Measurements from ENCODE around the gene CHCHD3.

Gene CHCHD3

DNA sequence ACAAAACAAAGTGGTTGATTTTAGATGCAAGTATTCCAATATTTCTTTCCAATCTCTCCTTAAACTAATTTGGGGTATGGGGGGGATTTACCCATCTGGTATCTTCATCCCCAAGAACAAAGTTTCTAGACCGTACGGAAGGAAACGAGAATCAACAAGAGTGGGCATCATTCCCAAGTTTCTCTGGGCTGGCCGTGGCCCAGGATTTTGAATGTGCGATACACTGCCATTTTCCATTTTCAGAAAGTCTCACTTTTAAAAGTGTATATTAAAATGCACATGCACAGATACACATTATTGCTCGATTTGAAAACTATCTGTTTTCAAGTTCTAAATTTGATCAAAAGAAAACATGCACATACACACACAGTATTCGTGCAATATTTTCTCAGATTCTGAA is 234.5 kb downstream of the CHCHD3 start:
- ChIA-PET CTCF (interaction anchor here (1.6 to 2.4 kb wide), 2 partner anchors 14 to 18 kb away, joined by 4 to 5 read pairs; no protein-coding TSS in a partner anchor), POLR2A (no interaction called here)
- no peak for DNase-seq (ENCODE audit: extremely low spot score)
- TF ChIP-seq CTCF (IDR thresholded peaks at IDR 0.05; ENCODE audit: control extremely low read depth, extremely low read depth, low read depth, missing control alignments): no peak

DNA sequence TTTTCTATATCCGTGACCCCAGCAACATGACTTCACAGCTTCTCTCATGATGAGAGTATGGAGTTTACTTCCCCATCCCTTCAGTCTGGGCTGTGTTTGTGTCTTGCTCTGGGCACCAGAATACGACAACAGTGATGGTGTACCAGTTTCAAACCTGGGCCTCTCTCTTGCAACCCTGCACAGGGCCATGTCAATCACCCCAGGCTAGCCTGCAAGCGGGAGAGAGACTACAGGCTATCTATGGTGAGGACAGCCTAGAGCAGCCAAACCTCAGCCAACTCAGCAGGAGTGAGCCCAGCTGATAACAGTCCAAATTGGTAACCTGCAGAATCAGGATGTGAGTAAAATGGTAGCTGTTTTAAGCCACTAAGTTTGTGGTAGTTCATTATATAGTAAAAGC is 235.8 kb downstream of the CHCHD3 start:
- no peak for TF ChIP-seq CTCF (IDR thresholded peaks at IDR 0.05; ENCODE audit: control extremely low read depth, extremely low read depth, low read depth, missing control alignments)
- ChIA-PET CTCF (interaction anchor here (1.0 to 2.4 kb wide), 4 partner anchors 8 to 29 kb away, joined by 3 to 5 read pairs (median 4); no protein-coding TSS in a partner anchor), POLR2A (no interaction called here)

GRCh38 chr7:132842478-132842877 is 239.4 kb downstream of the CHCHD3 start:
- TF ChIP-seq CTCF (IDR thresholded peaks at IDR 0.05; ENCODE audit: control extremely low read depth, extremely low read depth, low read depth, missing control alignments): no peak
- CTCF ChIA-PET: no interaction called here
- DNase-seq (ENCODE audit: extremely low spot score): no peak
- POLR2A ChIA-PET: no interaction called here

More for the DNA sequence above, 235.8 kb downstream of the CHCHD3 start:
- DNase-seq (ENCODE audit: extremely low spot score): no peak

DNA sequence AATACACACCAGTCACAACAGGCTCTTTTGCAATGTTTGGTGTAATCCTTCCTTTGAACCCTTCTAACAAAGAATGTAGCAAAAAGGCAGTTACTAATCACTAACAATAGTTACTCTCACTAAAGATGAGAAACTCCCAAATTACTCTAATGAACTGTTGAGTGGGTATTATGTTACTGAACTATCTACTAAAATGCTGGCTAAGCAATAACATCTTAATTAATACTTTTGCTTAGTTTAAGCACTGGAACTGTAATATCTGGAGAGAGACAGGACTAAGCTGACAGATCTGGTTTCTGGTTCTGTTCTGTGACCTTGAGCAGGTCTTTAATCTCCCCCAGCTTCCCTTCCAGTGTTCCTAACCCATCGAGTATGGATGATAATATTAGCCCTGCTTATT is 241.7 kb downstream of the CHCHD3 start:
- DNase-seq (ENCODE audit: extremely low spot score): no peak
- ChIA-PET POLR2A (no interaction called here), CTCF (no interaction called here)
- no peak for TF ChIP-seq CTCF (IDR thresholded peaks at IDR 0.05; ENCODE audit: control extremely low read depth, extremely low read depth, low read depth, missing control alignments)

GRCh38 chr7:132838313-132838712 is 243.6 kb downstream of the CHCHD3 start:
- ChIA-PET CTCF (no interaction called here), POLR2A (no interaction called here)
- DNase-seq (ENCODE audit: extremely low spot score): no peak
- no peak for TF ChIP-seq CTCF (IDR thresholded peaks at IDR 0.05; ENCODE audit: control extremely low read depth, extremely low read depth, low read depth, missing control alignments)

- ChIA-PET CTCF (interaction anchor here (1.2 kb wide), 1 partner anchor 39 kb away, joined by 3 read pairs; no protein-coding TSS in a partner anchor), POLR2A (no interaction called here)
- no peak for DNase-seq (ENCODE audit: extremely low spot score)
- TF ChIP-seq CTCF (IDR thresholded peaks at IDR 0.05; ENCODE audit: control extremely low read depth, extremely low read depth, low read depth, missing control alignments): no peak
Observed at GRCh38 chr7:132837529-132837928, 244.4 kb downstream of the CHCHD3 start.

DNA sequence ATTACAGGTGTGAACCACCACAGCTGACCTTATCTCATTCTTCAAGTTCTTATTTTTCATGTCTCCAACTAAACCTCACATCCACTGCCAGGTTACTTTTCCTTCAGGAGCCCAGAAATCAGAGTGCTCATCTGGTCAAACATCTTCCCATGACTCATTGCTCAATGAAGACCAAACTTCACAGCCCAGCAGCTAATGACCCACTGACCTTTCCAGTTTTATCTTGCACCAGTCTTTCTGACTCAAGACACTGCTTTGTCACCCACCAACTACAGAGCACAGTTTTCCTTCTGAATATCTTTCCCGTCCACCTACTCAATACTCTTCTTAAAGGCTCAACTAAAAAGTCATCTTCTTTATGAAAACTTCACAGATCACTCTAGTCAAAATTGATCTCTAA is 245.1 kb downstream of the CHCHD3 start:
- ChIA-PET POLR2A (no interaction called here), CTCF (interaction anchor here (1.2 kb wide), 2 partner anchors 23 to 40 kb away, joined by 3 read pairs; no protein-coding TSS in a partner anchor)
- DNase-seq (ENCODE audit: extremely low spot score): no peak
- no peak for TF ChIP-seq CTCF (IDR thresholded peaks at IDR 0.05; ENCODE audit: control extremely low read depth, extremely low read depth, low read depth, missing control alignments)
